Left renal cortex interstitium (tissue), 4 donors: ENCODE data around the gene GJB3. TPM values are rescaled to one million over a fixed set of nuclear protein-coding genes. Genes with fewer than 3 reads are reported as not detected.
"Not testable (repeated sequence)": the region's sequence is repeated elsewhere in the genome, so short reads cannot be mapped to it uniquely, and the experiment has no call there.

ENCODE experiments used
- DNase-seq, 4 donors: peaks; one replicate each; pipeline ENCODE4 v3.0.0-alpha.2; 2013; ENCODE audit warnings: low read depth in 4 of 4, low spot score in 2 of 4, missing footprints in 1 of 4
- polyA plus RNA-seq, 4 donors: library from polyadenylated mRNA; unstranded; fragments of 120-200 nt; gene quantifications; one replicate each; pipeline ENCODE4 v1.2.1, GENCODE V29; 2013; ENCODE audit not compliant: insufficient read length in 4 of 4

The GJB3 gene
- polyA plus RNA-seq, 4 donors = 0.11 to 0.42 (median 0.16) TPM

DNA sequence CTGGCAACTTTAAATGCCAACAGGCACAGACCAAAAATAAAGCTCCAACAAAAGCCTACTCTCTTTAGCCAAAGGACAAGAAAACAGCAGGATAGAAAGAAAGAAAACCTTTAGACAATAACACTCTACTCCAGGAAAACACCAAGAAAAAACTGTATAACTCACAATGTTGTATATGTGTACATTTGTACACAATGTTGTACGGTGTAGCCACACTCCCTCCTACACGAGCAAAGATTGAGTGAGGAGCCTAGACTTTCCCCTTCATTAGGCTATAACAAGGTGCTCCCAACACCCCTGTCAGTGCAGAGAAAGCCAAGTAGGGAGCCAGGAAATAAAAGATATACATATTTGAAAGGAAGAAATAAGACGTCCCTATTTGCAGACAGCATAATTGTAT, 35.8 kb downstream of the GJB3 start:
- no peak for DNase-seq

DNA sequence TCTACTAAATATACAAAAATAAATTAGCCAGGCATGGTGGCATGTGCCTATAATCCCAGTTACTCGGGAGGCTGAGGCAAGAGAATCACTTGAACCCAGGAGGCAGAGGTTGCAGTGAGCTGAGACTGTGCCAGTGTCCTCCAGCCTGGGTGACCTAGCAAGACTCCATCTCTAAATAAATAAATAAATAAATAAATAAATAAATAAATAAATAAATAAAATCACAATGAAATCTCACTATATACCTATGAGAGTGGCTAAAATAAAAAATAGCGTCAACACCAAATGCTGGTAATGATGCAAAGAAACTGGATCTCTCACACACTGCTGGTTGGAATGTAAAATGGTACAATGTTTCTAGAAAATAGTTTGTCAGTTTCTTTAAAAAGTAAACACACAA, 37.8 kb downstream of the GJB3 start:
- DNase-seq = not testable (repeated sequence)

DNA sequence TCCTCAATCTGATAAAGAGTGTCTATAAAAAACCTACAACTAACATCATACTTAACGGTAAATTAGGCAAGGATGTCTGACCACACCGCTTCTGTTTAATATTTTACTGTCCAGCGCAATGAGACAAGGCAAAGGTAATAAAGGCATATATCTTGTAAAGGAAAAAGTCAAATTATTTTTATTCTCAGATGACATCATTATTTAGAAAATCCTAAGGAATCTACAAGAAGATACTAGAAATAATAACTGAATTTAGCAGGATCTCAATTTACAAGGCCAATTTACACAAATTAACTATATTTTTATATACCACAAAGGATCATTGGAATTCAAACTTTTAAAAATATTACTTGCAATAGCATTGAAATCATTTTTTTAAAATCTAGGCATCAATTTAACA, 41.2 kb downstream of the GJB3 start:
- no peak for DNase-seq

DNA sequence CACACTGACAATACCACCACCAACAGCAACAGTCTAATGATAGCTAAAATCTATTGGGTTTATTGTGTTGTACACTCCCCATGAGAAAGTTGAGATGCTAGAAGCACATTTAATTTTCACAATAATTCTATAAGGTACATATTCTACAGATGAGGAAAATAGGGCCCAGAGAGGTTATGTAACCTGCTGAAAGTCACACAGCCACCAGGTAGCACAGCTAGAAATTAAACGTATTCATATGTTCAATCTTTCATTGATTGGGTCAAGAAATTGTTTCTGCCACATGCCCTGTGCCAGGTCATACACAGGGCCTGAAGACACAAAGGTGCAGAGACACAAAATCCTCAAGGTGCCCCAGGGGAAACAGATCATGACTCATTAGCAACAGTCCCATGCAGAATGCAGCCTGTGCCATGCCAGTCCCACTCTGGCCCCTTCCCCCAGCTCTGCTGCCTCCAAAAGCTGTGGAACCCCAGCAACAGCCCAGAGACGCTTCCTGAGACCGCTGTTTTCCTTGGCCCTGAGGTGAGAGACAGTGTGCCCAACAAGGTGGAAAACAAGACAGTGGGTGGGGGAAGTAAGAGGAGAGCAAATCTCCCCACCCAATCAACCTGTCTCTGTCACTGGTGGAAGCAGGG, 43.9 kb downstream of the GJB3 start:
- DNase-seq = no peak

DNA sequence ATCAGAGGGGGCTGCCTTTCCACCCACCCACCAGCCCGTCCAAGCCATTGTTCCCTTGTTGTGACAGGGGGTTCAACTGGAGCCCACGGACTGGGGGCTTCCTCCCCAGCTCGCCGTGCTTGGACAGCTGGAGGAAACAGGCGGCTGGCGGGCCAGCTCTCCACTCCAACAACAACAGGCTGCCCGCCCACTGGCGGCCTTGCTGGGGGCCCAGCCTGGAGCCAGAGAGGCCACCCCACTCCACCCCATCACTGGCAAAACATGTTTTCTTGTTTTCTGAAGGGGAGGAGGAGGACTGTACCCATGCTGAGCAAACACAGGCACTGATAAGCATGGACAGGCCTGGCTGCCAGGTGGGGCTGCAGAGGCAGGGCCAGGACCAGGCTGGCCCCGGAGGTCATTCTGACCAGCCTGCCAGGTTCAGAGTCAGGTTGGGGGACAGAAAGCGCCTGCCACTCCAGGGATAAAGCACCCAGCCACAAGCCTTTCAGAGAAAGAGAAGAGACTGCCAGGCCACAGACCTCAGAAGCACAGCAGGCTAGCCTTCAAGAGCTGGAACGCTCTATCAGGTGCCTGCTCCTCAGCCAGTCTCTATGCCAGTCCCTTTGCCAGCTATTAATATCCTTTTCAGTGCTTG, 44.6 kb downstream of the GJB3 start:
- DNase-seq = no peak

DNA sequence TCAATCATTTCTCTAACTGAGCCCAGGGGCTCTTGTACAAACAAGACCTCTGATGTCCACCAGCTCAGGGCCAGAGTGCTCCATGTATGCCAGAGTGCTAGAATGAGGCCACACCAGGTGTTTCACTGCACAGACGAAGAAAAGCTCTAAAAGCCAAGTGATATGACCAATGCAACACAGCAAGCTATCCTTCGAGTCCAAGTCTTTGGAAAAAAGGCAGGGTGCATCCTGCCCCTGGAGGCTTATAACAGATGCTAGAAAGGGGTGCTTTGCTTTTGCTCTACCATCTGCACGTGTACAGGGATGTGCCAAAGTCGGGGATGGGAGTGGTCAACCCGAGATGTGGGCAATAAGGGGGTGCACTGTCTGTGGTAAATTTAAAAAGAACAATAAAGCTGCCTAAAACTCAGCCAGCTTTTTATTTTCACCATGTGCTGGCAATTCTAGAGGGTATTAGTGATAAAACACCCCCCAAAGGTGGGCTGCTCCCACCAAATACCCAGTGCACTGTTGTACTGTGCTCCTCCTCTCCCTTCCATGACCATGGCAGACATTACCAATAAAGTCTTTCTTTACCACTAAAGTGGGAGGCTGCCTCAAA, 46.4 kb downstream of the GJB3 start:
- no peak for DNase-seq

DNA sequence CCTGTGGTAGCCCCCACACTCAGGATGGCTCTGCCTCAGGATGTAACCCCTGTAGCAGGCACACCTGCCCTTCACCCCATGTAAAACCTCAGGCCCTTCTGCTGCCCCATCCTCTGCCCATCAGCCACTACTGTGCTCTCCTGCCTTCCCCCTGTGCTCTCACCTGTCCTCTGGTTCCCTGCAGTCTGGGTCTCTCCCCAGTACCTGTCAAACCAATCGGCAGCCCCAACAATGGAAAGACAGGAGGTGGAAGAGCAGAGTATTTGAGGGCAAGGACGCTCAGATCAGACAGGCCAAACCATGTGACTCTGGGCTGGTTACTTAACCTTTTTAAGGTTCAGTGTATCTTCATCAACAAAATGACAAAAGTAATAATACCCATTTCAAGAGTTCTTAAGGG, 47.6 kb downstream of the GJB3 start:
- DNase-seq = no peak

DNA sequence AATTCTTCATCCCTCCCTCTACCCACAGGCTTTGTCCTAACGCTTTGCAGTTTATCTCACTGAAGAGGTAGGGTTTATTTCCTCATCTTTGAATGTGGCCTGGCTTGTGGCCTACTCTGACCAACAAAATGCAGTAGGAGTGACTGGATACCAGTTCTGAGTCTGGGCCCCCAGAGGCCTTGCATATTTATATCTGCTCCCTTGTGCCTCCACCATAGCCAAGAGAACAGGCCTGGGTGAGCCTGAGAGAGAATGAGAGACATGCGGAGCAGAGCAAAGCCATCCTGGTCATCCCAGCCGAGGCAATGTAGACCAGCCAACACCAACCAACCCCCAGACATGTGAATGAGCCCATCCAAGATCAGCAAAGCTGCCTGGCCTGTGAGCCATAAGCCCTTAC, 48.2 kb downstream of the GJB3 start:
- DNase-seq = no peak

DNA sequence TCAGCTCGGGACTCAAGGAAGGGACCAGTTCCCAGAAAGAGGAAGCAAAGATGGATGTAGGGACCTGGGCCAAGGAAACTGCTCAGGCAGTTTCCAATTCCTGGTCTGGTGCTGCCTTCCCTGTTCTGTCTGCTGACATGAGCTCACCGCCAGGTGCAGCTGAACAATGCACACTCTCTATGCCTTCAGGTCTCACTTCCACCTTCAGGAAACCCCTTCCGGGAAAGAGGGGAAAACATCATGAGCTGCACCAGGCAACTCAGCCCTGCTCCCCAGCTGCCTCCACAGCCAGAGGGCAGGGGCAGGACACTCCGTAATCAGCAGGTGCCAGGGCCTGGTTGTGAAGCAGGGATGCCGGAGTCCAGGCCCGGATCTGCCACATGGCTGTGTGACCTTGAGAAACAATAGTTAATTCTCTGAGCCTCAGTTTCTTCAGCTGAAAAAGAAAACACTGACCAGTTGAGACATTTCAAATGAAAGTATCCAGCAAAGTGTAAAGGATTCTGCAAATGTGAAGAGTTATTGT, 50.8 kb downstream of the GJB3 start:
- no peak for DNase-seq

DNA sequence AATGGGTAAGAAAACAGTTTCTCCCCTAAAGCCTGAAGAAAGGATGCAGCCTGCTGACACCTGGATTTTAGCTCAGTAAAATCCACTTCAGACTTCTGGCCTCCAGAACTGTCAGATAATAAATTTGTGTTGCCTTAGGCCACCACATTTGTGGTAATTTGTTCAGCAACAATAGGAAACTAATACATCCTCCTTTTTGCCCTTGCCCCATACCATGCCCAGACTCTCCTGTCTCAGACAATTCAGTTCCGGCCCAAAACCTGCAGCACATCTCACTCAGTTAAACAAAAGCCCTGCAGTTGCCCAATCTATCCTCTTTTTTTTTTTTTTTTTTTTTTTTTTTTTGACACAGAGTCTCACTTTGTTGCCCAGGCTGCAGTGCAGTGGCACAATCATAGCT, 52.7 kb downstream of the GJB3 start:
- no peak for DNase-seq

Other genes starting within 250 kb of the GJB3 start
- under 1 TPM in 3 of 4 donors, not detected in 1; 0.22 to 0.51 (median 0.30) TPM for gene GJB5, start 26.2 kb upstream of the GJB3 start, polyA plus RNA-seq
- under 1 TPM in 3 of 4 donors, not detected in 1; 0.14 to 0.25 (median 0.16) TPM for gene GJB4, start 21.5 kb upstream of the GJB3 start, polyA plus RNA-seq
- 10 to 100 TPM; 14.0 to 22.0 (median 20.0) TPM for gene GJA4, start 11.8 kb downstream of the GJB3 start, polyA plus RNA-seq
- 10 to 100 TPM; 30.9 to 40.0 (median 33.1) TPM for gene SMIM12, start 78.5 kb downstream of the GJB3 start, polyA plus RNA-seq
- gene DLGAP3, start 148.4 kb downstream of the GJB3 start, polyA plus RNA-seq = 1 to 10 TPM; 1.7 to 2.9 (median 2.5) TPM
- 10 to 100 TPM; 24.9 to 32.8 (median 30.5) TPM for gene TMEM35B, start 204.1 kb downstream of the GJB3 start, polyA plus RNA-seq